ENCODE data around the gene PAPPA2.
A peak's percentile ranks its signal among the peaks of the same experiment; 100 is the strongest.

Gene PAPPA2

GRCh38 chr1:176735201-176735600 is 272.2 kb downstream of the PAPPA2 start:
- no peak overlapping the region for H3K4me3 ChIP-seq (ENCODE audit: low read length)
- no peak for DNase-seq (ENCODE audit: low read depth)
- TF ChIP-seq CTCF (conservative IDR thresholded peaks at IDR 0.05; ENCODE audit: low read depth, low read length) = no peak

GRCh38 chr1:176736015-176736414 is 273.0 kb downstream of the PAPPA2 start:
- no peak overlapping the region for H3K4me3 ChIP-seq (ENCODE audit: low read length)
- no peak for TF ChIP-seq CTCF (conservative IDR thresholded peaks at IDR 0.05; ENCODE audit: low read depth, low read length)
- no peak for DNase-seq (ENCODE audit: low read depth)

DNA sequence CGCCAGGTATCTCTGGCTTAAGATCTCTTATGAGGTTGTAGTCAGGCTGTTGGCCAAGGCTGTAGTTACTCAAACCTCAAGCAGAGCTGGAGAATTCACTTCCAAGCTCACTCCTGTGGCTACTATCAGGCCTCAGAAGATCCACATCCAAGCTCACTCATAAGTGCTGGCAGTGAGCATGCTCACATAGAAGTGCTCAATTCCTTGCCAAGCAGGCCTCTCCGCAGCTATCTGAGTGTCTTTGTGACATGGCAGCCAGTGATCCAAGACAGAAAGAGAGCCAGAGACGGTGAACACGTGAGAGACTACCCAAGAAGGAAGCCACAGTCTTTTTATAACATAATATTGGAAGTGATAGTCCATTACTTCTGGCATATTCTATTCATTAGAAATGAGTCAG is 278.2 kb downstream of the PAPPA2 start:
- H3K4me3 ChIP-seq (ENCODE audit: low read length) = no peak overlapping the region
- TF ChIP-seq CTCF (conservative IDR thresholded peaks at IDR 0.05; ENCODE audit: low read depth, low read length) = no peak
- DNase-seq (ENCODE audit: low read depth) = no peak

DNA sequence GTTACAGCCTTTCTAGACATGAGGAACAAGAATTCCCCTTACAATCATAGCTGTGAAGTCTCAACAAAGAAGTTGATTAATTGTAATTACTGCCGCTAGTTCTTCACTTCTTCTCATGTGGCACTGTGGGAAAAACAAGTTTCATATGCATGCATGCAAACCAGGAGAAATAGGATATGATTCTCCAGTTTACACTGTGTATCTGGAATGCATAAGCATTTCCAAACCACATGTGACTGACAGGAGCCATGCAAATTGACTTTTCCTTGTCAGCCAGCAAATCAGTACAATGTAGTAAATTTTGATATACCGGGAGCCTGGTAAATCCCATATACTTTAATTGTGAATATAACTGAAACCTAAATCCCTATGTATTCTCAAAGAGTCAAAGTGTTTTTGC is 279.3 kb downstream of the PAPPA2 start:
- no peak for TF ChIP-seq CTCF (conservative IDR thresholded peaks at IDR 0.05; ENCODE audit: low read depth, low read length)
- DNase-seq (ENCODE audit: low read depth) = no peak
- H3K4me3 ChIP-seq (ENCODE audit: low read length) = no peak overlapping the region

DNA sequence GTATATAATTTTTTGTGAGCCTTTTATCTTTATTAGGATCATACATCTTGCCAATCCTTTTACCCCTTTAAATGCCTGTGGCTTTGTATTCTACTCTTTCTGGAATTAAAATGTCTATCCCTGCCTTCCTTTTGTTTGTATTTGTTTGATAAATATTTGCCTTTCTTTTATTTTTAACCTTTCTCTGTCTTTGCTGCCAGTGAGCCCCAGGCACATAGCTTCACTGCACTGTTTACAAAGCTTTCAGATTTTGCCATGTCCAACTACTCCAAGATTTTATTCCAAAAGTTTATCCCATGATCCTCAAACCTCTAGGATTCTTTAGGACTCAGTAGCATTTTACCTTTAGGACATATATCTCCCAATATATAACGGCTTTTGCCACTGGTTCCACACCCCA is 281.2 kb downstream of the PAPPA2 start:
- no peak overlapping the region for H3K4me3 ChIP-seq (ENCODE audit: low read length)
- no peak for DNase-seq (ENCODE audit: low read depth)
- no peak for TF ChIP-seq CTCF (conservative IDR thresholded peaks at IDR 0.05; ENCODE audit: low read depth, low read length)

- TF ChIP-seq CTCF (conservative IDR thresholded peaks at IDR 0.05; ENCODE audit: low read depth, low read length) = peak; percentile 22
- no peak for DNase-seq (ENCODE audit: low read depth)
- H3K4me3 ChIP-seq (ENCODE audit: low read length) = no peak overlapping the region
These were observed 283.0 kb downstream of the PAPPA2 start for GRCh38 chr1:176745945-176746344.

DNA sequence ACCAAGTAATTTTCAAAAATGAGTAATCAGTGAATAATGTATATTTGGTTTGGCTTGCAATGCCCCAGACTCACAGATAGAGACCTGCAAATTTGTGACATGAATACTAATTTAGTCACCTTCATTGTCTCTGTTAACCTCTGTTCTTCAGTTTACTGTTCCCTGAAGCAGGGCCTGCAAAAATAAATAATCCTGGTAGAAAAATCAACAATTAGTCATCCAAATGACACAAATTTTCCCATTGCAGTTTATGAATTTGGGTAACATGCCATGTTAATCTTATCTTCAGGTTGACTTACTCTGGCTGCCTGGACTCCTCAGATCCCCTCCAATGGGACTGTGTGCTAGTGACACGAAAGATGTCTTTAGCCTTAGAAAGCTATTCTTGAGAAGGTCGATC is 289.5 kb downstream of the PAPPA2 start:
- DNase-seq (ENCODE audit: low read depth) = no peak
- TF ChIP-seq CTCF (conservative IDR thresholded peaks at IDR 0.05; ENCODE audit: low read depth, low read length) = no peak
- H3K4me3 ChIP-seq (ENCODE audit: low read length) = no peak overlapping the region

Measured in retinal pigment epithelial cell (primary cell).